D721Med (cell line): ENCODE data around the gene CIAO3.

Experiments used
- DNase-seq: peaks from one replicate; pipeline ENCODE4 v3.0.0; 2011; ENCODE audit warnings: low spot score; ENCODE audit not compliant: insufficient read length
- FAIRE-seq: peaks from 2 replicates; lab custom pipeline; 2011; peaks lifted over from hg19 to GRCh38; lab: Jason Lieb, UNC
- CTCF ChIP-seq: IDR thresholded peaks from 2 replicates; pipeline ENCODE4 v1.5.1; 2012; ENCODE audit warnings: mild to moderate bottlenecking, control low read depth; ENCODE audit not compliant: insufficient read depth; ENCODE audit errors: missing control alignments

The CIAO3 gene

GRCh38 chr16:698911-699671 lies 41.7 kb downstream of the CIAO3 start:
- no peak for TF ChIP-seq CTCF
- no peak for DNase-seq
- FAIRE-seq: no peak

GRCh38 chr16:695355-696089 lies 45.3 kb downstream of the CIAO3 start:
- DNase-seq (no peak), FAIRE-seq (no peak)
- no peak for TF ChIP-seq CTCF

GRCh38 chr16:694863-695354 lies 45.9 kb downstream of the CIAO3 start:
- no peak for TF ChIP-seq CTCF
- DNase-seq (no peak), FAIRE-seq (no peak)

- no peak for TF ChIP-seq CTCF
- no peak for FAIRE-seq
- no peak for DNase-seq
Measured at GRCh38 chr16:694187-694862, 46.5 kb downstream of the CIAO3 start.

GRCh38 chr16:693766-694165 lies 47.0 kb downstream of the CIAO3 start:
- no peak for FAIRE-seq
- no peak for DNase-seq
- TF ChIP-seq CTCF: no peak

- no peak for TF ChIP-seq CTCF
- FAIRE-seq (no peak), DNase-seq (no peak)
Measured at GRCh38 chr16:693364-693763, 47.4 kb downstream of the CIAO3 start.
